ENCODE data around the gene CALR3.
"Not testable (repeated sequence)": the region's sequence is repeated elsewhere in the genome, so short reads cannot be mapped to it uniquely, and the experiment has no call there.

The CALR3 gene

GRCh38 chr19:16455489-16455888, 40.5 kb downstream of the CALR3 start:
- no peak for DNase-seq

GRCh38 chr19:16454351-16454918, 41.5 kb downstream of the CALR3 start:
- DNase-seq, result no peak

- no peak for DNase-seq
Observed at GRCh38 chr19:16452325-16452724, 43.6 kb downstream of the CALR3 start.

GRCh38 chr19:16449330-16449961, 46.5 kb downstream of the CALR3 start:
- DNase-seq, result no peak

- DNase-seq, result not testable (repeated sequence)
Observed at GRCh38 chr19:16448872-16449271, 47.1 kb downstream of the CALR3 start.

GRCh38 chr19:16446724-16447368, 49.1 kb downstream of the CALR3 start:
- DNase-seq, result peak; percentile 65

- DNase-seq, result no peak
Observed at GRCh38 chr19:16446108-16446723, 49.8 kb downstream of the CALR3 start.

GRCh38 chr19:16445238-16446107, 50.5 kb downstream of the CALR3 start:
- DNase-seq, result no peak

- DNase-seq, result no peak
Observed at GRCh38 chr19:16444269-16444600, 51.7 kb downstream of the CALR3 start.

- DNase-seq, result no peak
Observed at GRCh38 chr19:16442386-16443276, 53.3 kb downstream of the CALR3 start.

- DNase-seq, result no peak
Observed at GRCh38 chr19:16441661-16442162, 54.3 kb downstream of the CALR3 start.

- no peak for DNase-seq
Observed at GRCh38 chr19:16436780-16437332, 59.1 kb downstream of the CALR3 start.

- no peak for DNase-seq
Observed at GRCh38 chr19:16435999-16436650, 59.8 kb downstream of the CALR3 start.

GRCh38 chr19:16435238-16435917, 60.6 kb downstream of the CALR3 start:
- DNase-seq, result no peak

GRCh38 chr19:16433986-16434385, 62.0 kb downstream of the CALR3 start:
- DNase-seq, result no peak

GRCh38 chr19:16429759-16430091, 66.2 kb downstream of the CALR3 start:
- DNase-seq, result no peak

- DNase-seq, result no peak
Observed at GRCh38 chr19:16429066-16429758, 66.8 kb downstream of the CALR3 start.

Measured in amniotic stem cell (primary cell).